ENCODE results near the gene ERC1.

Gene ERC1

GRCh38 chr12:1346126-1346525, 355.1 kb downstream of the ERC1 start:
- no peaks in the 10 kb centered on the region for H3K27me3 ChIP-seq (ENCODE audit: control insufficient read depth, low read length)
- no peaks in the 10 kb centered on the region for H3K9me2 ChIP-seq (replicated peaks; ENCODE audit: control insufficient read depth, low read length)
- no peak overlapping the region for H3K4me3 ChIP-seq (ENCODE audit: low read length)
- H3K4me1 ChIP-seq (ENCODE audit: control insufficient read depth, low read length): no peaks in the 10 kb centered on the region
- no peaks in the 10 kb centered on the region for H3K9me3 ChIP-seq (ENCODE audit: control insufficient read depth, insufficient read depth, low read length)
- no peak overlapping the region for H3K4me2 ChIP-seq (ENCODE audit: low read length)
- no peaks in the 10 kb centered on the region for H3K36me3 ChIP-seq (ENCODE audit: control insufficient read depth, low read length)
- H3F3A ChIP-seq (ENCODE audit: control insufficient read depth, insufficient read depth): no peaks in the 10 kb centered on the region
- no peaks in the 10 kb centered on the region for H4K20me1 ChIP-seq (ENCODE audit: control insufficient read depth, insufficient read depth, low read depth, low read length)
- TF ChIP-seq CTCF (IDR thresholded peaks at IDR 0.05; ENCODE audit: low read depth, low read length, poor library complexity, severe bottlenecking) (no peak), EZH2phosphoT487 (IDR thresholded peaks at IDR 0.05; ENCODE audit: borderline replicate concordance, low read length) (no peak)
- H3K27ac ChIP-seq (ENCODE audit: low read depth, low read length): no peak overlapping the region
- H3K79me2 ChIP-seq (ENCODE audit: control insufficient read depth, low read length): no peaks in the 10 kb centered on the region

DNA sequence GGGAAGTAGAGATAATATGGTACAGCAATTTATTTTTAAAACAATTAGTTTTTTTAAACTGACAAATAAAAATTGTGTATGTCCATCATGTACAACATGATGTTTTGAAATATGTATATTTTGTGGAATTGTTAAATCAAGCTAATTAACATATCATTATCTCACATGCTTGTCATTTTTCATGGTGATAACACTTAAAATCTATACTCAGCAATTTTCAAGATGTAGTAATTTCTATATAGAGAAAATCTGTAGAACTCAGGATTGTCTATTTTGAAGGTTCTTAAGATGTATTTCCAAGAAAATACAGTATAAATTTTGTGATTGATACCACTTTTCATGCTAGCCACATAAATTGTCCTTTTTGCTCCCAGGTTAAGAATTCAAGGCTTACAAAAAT, 356.3 kb downstream of the ERC1 start:
- no peak overlapping the region for H3K27ac ChIP-seq (ENCODE audit: low read depth, low read length)
- no peaks in the 10 kb centered on the region for H3K9me3 ChIP-seq (ENCODE audit: control insufficient read depth, insufficient read depth, low read length)
- no peaks in the 10 kb centered on the region for H3K79me2 ChIP-seq (ENCODE audit: control insufficient read depth, low read length)
- no peaks in the 10 kb centered on the region for H3K27me3 ChIP-seq (ENCODE audit: control insufficient read depth, low read length)
- TF ChIP-seq CTCF (IDR thresholded peaks at IDR 0.05; ENCODE audit: low read depth, low read length, poor library complexity, severe bottlenecking): no peak
- no peak for TF ChIP-seq EZH2phosphoT487 (IDR thresholded peaks at IDR 0.05; ENCODE audit: borderline replicate concordance, low read length)
- H3K4me2 ChIP-seq (ENCODE audit: low read length): no peak overlapping the region
- H3K9me2 ChIP-seq (replicated peaks; ENCODE audit: control insufficient read depth, low read length): no peaks in the 10 kb centered on the region
- no peaks in the 10 kb centered on the region for H4K20me1 ChIP-seq (ENCODE audit: control insufficient read depth, insufficient read depth, low read depth, low read length)
- no peaks in the 10 kb centered on the region for H3K4me1 ChIP-seq (ENCODE audit: control insufficient read depth, low read length)
- H3K36me3 ChIP-seq (ENCODE audit: control insufficient read depth, low read length): no peaks in the 10 kb centered on the region
- no peak overlapping the region for H3K4me3 ChIP-seq (ENCODE audit: low read length)
- H3F3A ChIP-seq (ENCODE audit: control insufficient read depth, insufficient read depth): no peaks in the 10 kb centered on the region

DNA sequence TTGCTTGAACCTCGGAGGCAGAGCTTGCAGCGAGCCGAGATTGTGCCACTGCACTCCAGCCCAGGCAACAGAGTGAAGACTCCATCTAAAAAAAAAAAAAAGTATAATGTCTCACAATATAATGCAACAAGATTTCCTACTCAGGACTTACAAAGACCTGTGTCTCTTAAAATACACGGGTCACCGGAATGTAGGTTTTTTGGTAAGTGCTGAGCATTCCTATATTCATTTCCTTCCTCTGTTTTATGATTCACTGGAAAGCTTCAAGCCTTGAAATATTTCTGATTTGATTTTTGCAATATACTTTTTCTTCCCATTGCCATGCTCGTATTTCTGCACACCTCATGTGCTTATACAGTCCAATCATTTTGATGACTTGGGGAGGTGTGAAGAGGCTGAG, 357.6 kb downstream of the ERC1 start:
- TF ChIP-seq EZH2phosphoT487 (IDR thresholded peaks at IDR 0.05; ENCODE audit: borderline replicate concordance, low read length) (no peak), CTCF (IDR thresholded peaks at IDR 0.05; ENCODE audit: low read depth, low read length, poor library complexity, severe bottlenecking) (no peak)
- Histone ChIP-seq H3K27ac (ENCODE audit: low read depth, low read length) (no peak overlapping the region), H3K27me3 (ENCODE audit: control insufficient read depth, low read length) (no peaks in the 10 kb centered on the region)

More for the DNA sequence above, 357.6 kb downstream of the ERC1 start:
- H3K9me3 ChIP-seq (ENCODE audit: control insufficient read depth, insufficient read depth, low read length): no peaks in the 10 kb centered on the region
- H3K4me1 ChIP-seq (ENCODE audit: control insufficient read depth, low read length): no peaks in the 10 kb centered on the region
- H3K4me2 ChIP-seq (ENCODE audit: low read length): no peak overlapping the region
- no peaks in the 10 kb centered on the region for H3K79me2 ChIP-seq (ENCODE audit: control insufficient read depth, low read length)
- no peaks in the 10 kb centered on the region for H3K9me2 ChIP-seq (replicated peaks; ENCODE audit: control insufficient read depth, low read length)
- no peaks in the 10 kb centered on the region for H3K36me3 ChIP-seq (ENCODE audit: control insufficient read depth, low read length)
- no peak overlapping the region for H3K4me3 ChIP-seq (ENCODE audit: low read length)
- H4K20me1 ChIP-seq (ENCODE audit: control insufficient read depth, insufficient read depth, low read depth, low read length): no peaks in the 10 kb centered on the region
- no peaks in the 10 kb centered on the region for H3F3A ChIP-seq (ENCODE audit: control insufficient read depth, insufficient read depth)

All from DOHH2 (cell line).